MM.1S (cell line): ENCODE data around the gene ARL6.

Source experiments
- EZH2phosphoT487 ChIP-seq: fragments of 300-600 bp; sonication (generic); IDR thresholded peaks from 2 replicates; pipeline ENCODE4 v1.6.1; 2018; ENCODE audit warnings: antibody characterized with exemption, low read length
- TF ChIP-seq, protein P1 (sequence below): fragments of 300-600 bp; sonication (generic); IDR thresholded peaks from 2 replicates; pipeline ENCODE4 v1.5.1; 2016; ENCODE audit warnings: antibody characterized with exemption, low read length, mixed read lengths

DNA sequence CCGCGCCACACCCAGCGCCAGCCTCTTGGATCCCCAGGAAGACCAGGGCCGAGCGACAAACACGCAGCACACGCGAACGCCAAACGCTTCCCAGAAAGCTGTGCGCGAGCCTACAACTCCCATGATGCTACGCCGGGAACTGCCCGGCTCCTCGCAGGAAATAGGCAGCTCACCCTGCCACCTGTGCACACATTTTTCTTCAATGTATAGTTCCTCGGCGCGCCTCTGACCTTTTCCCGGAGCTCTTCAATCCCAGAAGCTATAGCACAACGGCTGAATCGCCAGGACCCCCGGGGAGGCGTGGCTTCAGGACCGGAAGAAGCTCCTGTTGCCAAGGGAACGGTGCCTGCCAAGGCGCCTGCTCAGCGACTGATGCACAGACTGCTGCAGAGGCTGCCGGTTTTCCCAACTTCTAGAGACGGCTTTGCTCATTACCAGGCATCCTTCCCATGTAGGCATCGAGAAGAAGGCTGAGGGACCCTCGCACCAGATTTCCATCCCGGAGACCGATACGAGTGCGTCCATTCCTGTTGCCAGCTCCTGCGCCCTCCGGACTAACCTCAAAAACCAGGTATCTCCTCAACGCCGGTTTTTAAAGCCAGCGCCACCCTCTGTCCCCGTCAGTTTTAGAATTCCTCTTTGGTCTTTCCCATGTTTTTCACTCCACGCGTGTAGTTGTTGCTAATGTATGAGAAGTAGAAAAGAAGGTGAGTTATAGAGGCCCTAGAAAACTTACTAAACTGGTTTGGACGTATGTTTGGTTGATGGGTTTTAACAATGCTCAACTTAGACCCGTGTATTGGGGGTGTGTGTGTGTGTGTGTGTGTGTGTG, at the start of gene ARL6:
- TF ChIP-seq, protein P1, sequence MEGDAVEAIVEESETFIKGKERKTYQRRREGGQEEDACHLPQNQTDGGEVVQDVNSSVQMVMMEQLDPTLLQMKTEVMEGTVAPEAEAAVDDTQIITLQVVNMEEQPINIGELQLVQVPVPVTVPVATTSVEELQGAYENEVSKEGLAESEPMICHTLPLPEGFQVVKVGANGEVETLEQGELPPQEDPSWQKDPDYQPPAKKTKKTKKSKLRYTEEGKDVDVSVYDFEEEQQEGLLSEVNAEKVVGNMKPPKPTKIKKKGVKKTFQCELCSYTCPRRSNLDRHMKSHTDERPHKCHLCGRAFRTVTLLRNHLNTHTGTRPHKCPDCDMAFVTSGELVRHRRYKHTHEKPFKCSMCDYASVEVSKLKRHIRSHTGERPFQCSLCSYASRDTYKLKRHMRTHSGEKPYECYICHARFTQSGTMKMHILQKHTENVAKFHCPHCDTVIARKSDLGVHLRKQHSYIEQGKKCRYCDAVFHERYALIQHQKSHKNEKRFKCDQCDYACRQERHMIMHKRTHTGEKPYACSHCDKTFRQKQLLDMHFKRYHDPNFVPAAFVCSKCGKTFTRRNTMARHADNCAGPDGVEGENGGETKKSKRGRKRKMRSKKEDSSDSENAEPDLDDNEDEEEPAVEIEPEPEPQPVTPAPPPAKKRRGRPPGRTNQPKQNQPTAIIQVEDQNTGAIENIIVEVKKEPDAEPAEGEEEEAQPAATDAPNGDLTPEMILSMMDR, result peak; percentile 21
- no peak for TF ChIP-seq EZH2phosphoT487
